GM12874 (cell line): ENCODE measurements around the gene TBC1D1.

Experiments used
- CTCF ChIP-seq: IDR thresholded peaks from 2 replicates; pipeline ENCODE4 v1.5.1; 2011; ENCODE audit warnings: low read depth, mild to moderate bottlenecking, control low read depth, low read length, moderate library complexity; ENCODE audit not compliant: insufficient read depth

Gene TBC1D1

GRCh38 chr4:38089961-38090360, 199.1 kb downstream of the TBC1D1 start:
- no peak for TF ChIP-seq CTCF

GRCh38 chr4:38090455-38091246, 199.8 kb downstream of the TBC1D1 start:
- no peak for TF ChIP-seq CTCF

DNA sequence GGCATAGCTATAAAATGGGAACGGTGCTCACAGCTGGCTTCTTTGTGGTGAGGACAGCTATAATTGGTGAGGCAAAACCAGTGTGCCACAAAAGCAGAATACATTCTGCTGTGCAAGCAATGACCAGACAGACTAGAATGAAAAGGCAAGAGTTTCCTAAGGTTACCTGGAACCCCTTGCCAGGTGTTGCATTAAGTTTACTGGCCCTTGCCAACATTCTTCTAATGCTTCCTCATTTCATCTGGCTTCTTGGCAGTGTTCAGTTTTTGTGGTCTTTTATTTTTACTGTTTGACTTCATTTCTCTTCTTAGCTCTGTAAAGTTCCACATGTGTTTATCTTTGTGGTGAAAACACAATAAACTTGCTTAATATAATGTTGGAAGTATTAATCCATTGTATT, 200.8 kb downstream of the TBC1D1 start:
- no peak for TF ChIP-seq CTCF

DNA sequence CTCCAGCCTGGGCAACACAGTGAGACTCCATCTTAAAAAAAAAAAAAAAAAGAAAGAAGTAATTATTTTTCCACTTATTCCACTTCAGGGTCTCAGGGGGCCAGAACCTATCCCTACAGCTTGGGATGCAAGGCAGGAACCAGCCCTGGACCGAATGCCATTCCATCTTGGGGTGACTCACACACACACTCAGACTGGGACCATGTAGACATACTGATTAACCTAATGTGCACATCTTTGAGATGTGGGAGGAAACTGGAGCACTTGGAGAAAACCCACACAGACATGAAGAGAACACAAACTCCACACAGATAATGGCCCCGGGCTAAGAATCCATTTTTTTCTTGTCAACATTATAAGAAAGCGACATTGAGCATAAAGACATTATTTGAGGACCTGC, 201.8 kb downstream of the TBC1D1 start:
- no peak for TF ChIP-seq CTCF

DNA sequence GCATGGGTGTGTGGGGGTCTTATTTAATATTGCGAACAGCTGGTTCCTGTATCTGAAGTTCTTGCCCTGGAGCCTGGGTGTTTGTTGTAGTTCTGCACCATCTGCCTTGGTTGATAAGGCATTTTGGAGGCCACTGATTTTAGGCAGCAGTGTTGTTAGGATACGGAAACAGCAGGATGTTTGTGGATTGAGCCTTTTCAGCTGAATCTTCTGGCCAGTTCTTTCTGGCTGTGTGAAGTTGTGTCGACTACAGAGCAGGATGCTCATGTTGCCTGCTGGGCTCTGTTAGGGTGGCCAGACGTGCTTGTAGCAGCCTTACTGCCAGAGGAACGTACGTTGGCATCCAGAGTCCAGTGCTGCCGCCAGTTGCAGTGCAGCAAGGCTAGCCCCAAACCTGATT, 203.5 kb downstream of the TBC1D1 start:
- no peak for TF ChIP-seq CTCF

DNA sequence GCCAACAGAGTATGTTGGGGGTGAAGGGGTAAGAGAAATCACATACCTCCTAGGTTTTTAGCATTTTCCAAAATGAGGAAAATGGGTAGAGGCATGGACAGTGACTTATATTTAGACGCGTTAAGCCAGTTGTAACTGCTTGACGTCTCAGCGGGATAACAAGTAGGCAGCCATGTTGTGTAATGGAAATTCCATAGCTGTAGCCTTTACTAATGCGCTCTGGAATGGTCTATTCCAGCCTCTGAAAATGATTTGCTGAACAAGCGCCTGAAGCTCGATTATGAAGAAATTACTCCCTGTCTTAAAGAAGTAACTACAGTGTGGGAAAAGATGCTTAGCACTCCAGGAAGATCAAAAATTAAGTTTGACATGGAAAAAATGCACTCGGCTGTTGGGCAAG, 204.8 kb downstream of the TBC1D1 start:
- TF ChIP-seq CTCF = no peak

- no peak for TF ChIP-seq CTCF
Observed at GRCh38 chr4:38097818-38098217, 206.9 kb downstream of the TBC1D1 start.
